SH-SY5Y (cell line): ENCODE results near the gene CCNO.

Experiments used
- GATA2 ChIP-seq: IDR thresholded peaks from 2 replicates; pipeline ENCODE4 v1.6.1; 2011; ENCODE audit warnings: mild to moderate bottlenecking, low read depth, low read length
- GATA3 ChIP-seq: IDR thresholded peaks from 2 replicates; pipeline ENCODE4 v1.6.1; 2011; ENCODE audit warnings: low read depth, mild to moderate bottlenecking, low read length, moderate library complexity

CCNO gene

DNA sequence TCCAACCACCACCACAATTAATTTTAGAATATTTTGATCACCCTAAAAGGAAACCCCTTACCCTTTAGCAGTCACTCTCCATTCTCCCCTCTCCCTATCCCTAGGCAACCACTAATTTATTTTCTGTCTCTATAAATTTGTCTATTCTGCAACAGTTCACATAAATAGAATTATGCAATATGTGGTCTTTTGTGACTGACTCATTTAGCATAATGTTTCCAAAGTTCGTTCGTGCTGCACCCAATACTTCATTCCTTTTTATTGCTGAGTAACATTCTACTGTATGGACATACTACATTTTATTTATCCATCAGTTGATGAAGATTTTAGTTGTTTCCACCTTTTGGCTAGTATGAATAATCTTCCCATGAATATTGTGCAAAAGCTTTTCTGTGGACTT lies 42.2 kb downstream of the CCNO start:
- TF ChIP-seq GATA3: no peak

- TF ChIP-seq GATA2 (no peak), GATA3 (no peak)
Observed at GRCh38 chr5:55188656-55189540, 44.5 kb downstream of the CCNO start.

DNA sequence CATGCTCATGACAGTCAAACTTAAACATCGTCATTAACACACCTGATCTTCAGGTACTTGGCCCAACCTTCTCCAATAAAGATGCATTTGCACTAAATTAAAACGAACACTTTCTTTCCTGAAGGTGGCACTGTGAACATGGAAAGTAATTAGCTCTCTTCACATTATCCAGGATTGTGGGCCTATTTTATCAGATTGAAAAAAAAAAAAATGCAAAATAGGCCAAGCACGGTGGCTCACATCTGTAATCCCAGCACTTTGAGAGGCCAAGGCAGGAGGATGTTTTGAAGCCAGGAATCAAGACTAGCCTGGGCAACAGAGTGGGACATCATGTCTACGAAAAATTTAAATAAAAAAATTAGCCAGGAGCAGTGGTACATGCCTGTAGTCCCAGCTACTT lies 46.0 kb downstream of the CCNO start:
- TF ChIP-seq GATA3 (no peak), GATA2 (no peak)
